H7 (cell line): ENCODE results near the gene GABBR2. TPM values are rescaled to one million over a fixed set of nuclear protein-coding genes. Genes with fewer than 3 reads are reported as not detected.
"Not testable (repeated sequence)": the region's sequence is repeated elsewhere in the genome, so short reads cannot be mapped to it uniquely, and the experiment has no call there.

Experiments used
- DNase-seq: peaks from one replicate; pipeline ENCODE4 v3.0.0; 2012
- H3K27me3 ChIP-seq: 2 replicates; pipeline ENCODE4 v1.6.0; 2011; ENCODE audit warnings: mild to moderate bottlenecking, low read length; ENCODE audit not compliant: control insufficient read depth, insufficient read depth
- H3K36me3 ChIP-seq: replicated peaks from 2 replicates; pipeline ENCODE4 v1.5.1; 2011; ENCODE audit warnings: low read length; ENCODE audit not compliant: control insufficient read depth, insufficient read depth
- H3K4me3 ChIP-seq: 2 replicates; pipeline ENCODE4 v1.5.1; 2011; ENCODE audit warnings: low read depth, mild to moderate bottlenecking, control low read depth, low read length, moderate library complexity; ENCODE audit not compliant: insufficient read depth
- total RNA-seq: library from RNA; depleted of rRNA; stranded (reverse); fragments of >200 nt; shearing (Covaris generic); gene quantifications from 2 replicates; pipeline ENCODE4 v1.2.3, GENCODE V29; 2014

The GABBR2 gene
- total RNA-seq, 1 experiment from 2014 or later = 0.66 TPM

DNA sequence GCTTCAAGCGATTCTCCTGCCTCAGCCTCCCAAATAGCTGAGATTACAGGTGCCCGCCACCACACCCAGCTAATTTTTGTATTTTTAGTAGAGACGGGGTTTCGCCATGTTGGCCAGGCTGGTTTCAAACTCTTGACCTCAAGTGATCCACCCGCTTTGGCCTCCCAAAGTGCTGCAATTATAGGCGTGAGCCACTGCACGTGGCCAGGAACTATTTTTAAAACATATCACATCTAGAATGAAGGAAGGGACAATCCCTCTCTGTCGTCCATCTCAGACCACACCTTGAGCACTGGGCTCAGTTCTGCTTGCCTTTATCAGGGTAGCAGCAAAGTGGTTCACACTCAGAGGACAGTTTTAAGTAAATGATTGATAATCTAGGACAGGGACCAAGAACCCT, 207.5 kb downstream of the GABBR2 start:
- H3K36me3 ChIP-seq, H3K27me3 ChIP-seq, DNase-seq, H3K4me3 ChIP-seq: not testable (repeated sequence)

DNA sequence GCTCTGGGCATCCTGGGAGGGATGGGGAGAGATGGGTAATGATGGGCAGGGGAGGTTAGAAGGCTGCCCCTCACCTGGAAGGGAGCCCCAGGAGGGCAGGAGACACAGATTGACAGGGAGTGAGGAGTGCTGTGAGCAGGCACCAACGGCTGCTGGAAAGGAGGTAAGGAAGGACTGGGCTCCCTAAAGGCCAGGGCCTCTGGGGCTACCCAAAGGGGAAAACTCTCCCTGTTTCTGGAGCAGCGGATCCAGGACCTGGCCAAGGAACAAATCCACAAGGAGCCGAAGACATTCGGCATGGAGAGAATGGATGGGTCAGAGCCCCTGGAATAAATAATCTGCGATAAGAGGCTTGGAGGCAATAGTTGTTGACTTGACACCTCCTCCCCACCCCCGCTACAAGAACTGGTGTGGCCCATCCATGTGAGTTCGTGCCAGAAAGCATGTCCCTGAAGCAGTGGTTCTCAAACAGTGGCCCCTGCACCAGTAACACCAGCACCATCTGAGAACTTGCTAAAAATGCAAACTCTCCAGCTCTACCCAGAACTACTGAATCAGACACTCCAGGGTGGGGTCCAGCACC, 208.3 kb downstream of the GABBR2 start:
- no peak for DNase-seq
- no peaks in the 10 kb centered on the region for H3K36me3 ChIP-seq
- H3K4me3 ChIP-seq = no peak overlapping the region

DNA sequence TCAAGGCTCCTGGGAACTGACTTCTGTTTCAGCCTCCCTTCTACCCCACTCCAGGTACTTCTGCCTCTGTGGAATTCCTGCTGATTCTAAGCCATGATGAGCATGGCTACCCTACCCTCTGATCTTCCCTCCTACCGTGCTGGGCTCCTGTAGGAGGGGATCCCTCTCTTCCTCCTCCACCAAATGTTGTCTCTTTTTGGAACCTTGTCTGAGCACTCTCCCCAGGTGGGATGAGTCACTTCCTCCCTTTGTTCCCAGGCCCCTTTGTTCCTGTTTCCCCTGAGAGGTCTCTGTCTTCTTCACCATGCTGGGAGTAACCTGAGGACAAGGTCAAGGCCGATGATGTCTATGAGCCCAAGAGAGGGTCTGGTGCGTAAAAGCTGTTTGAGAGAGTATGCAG, 213.2 kb downstream of the GABBR2 start:
- DNase-seq = peak; percentile 34
- Histone ChIP-seq H3K4me3 (no peak overlapping the region), H3K27me3 (no peaks in the 10 kb centered on the region), H3K36me3 (no peaks in the 10 kb centered on the region)

More for the DNA sequence above, 208.3 kb downstream of the GABBR2 start:
- H3K27me3 ChIP-seq = no peaks in the 10 kb centered on the region; the same call in 1 of the 2 replicates

DNA sequence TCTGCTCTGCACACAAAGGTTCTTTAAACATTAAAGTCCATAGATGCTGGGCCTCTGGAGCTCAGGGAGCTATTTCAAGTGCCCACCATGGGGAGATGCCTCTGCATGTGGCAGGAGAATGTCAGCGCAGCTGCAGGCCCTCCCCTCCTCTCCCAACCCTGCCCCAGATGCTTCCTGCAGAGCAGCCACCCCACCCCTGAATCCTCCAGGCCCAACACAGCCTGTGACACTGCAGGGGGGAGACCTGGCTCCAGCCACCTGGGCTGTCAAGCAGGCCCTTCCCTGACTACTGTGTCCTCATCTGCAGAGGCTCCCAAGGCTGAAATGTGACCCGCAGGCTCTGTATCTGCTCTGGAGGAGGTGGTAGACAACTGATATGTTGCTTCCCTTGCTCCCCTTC, 213.9 kb downstream of the GABBR2 start:
- Histone ChIP-seq H3K36me3 (no peaks in the 10 kb centered on the region), H3K4me3 (no peak overlapping the region), H3K27me3 (no peaks in the 10 kb centered on the region)
- DNase-seq = no peak

DNA sequence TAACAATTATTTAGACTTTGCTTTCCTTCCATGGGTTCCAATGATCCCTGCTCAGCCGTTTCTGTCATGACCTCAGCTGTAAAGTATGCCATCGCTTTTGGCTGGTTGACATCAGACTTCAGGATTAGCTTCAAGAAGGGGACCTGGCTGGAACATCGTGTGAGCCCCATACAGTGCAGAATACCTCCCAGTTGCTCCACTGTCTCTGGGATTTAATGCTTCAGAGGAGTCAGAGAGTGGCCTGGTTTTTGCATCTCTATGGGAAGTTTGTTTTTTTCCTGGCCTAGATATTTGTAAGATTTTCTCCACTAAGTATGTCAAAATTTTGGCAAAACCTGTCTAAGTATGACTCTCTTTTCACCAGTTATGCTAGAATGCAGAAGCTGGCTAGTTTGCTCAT, 216.9 kb downstream of the GABBR2 start:
- DNase-seq = no peak
- Histone ChIP-seq H3K36me3 (no peaks in the 10 kb centered on the region), H3K27me3 (no peaks in the 10 kb centered on the region)

DNA sequence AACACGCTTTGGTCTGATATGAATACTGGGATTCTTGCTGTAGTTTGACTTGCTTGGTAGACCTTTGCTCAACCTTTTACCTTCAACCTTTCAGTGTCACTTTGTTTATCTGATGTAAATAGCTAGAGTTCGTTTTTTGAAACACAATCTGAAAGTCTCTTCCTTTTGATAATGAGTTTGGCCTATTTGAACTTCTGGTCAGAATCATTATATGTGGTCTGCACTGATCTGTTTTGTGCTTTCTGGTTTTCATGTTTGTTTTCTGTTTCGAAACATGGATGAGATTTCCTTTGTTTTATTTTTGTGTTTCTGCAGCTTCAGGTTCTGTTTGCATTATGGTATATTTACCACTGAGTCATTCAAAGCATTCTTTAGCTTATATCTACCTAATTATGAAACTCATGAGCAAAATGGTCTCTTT, 217.5 kb downstream of the GABBR2 start:
- Histone ChIP-seq H3K27me3 (no peaks in the 10 kb centered on the region), H3K4me3 (no peak overlapping the region), H3K36me3 (no peaks in the 10 kb centered on the region)
- DNase-seq = no peak

More for the DNA sequence above, 216.9 kb downstream of the GABBR2 start:
- H3K4me3 ChIP-seq = no peak overlapping the region

DNA sequence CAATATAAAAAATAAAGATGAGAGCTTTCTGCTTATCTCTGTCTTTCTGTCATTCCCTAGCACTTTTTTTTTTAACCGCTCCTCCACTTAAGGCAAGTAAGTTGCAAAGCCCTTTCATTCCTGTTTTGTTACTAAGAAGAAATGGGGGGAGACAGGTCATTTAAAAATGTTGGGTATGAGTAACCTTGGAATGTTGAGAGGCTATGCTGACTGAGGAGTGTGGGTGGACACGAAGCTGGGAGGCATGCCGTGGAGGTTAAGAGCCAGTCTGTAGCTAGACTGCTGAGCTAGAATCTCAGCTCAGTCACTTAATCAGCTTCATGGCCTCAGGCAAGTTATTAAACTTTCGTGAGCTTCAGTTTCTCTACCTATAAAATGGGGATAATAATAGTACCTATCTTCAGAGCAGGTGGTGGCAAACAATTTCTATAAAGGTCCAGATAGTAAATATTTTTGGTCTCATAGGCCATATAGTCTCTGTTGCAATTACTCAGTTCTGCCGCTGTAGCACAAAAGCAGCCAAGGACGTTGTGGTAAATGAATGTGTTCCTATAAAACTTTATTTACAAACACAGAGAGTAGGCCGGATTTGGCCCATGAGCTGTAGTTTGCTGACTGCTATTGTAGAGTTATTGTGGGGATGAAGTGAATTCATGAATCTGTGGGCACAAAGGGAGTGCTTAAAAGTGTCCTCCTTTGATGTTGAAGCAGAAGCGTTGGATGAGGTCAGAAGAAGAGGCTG, 220.0 kb downstream of the GABBR2 start:
- no peak for DNase-seq
- no peaks in the 10 kb centered on the region for H3K27me3 ChIP-seq
- no peak overlapping the region for H3K4me3 ChIP-seq
- H3K36me3 ChIP-seq = no peaks in the 10 kb centered on the region

DNA sequence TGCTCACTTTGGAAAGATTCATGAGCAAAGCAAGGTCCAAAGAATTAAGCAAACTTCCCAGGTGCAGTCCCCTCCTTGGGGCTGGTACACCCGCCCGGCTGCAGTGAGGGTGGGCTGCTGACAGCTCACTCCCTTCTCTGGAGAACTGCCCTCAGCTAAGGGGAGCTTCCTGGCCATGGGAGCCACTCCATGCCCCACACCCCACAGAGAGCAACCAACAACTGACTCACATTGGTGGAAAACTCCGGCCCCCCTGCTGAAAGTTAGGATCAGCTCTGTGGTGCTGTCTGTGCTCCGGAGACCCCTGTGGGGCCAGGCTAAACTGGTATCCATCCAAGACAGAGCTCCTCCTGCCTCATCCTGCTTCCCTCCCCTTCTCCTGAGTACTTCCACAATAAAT, 223.0 kb downstream of the GABBR2 start:
- H3K4me3 ChIP-seq = no peak overlapping the region
- no peaks in the 10 kb centered on the region for H3K27me3 ChIP-seq
- no peaks in the 10 kb centered on the region for H3K36me3 ChIP-seq

DNA sequence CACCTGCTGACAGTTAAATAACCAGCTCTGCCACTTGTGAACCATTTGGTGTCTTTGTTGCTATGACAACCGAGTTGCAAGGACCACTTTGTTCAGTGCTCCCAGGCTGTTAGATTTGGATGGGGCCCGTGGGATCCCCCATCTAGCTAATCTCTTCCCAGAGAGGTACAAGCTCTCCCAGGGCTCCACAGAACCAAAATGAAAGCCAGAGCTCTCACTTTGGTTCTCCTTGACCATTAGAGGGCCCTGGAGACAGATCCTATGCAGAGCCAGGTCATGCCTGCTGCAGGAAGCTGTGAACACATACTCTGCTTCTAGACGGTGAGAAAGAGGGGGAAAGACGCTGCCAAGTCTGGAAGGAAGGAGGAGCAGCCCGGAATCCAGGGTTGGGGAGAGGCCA, 224.6 kb downstream of the GABBR2 start:
- no peaks in the 10 kb centered on the region for H3K36me3 ChIP-seq
- H3K27me3 ChIP-seq = no peaks in the 10 kb centered on the region
- no peak for DNase-seq
- no peak overlapping the region for H3K4me3 ChIP-seq

More for the DNA sequence above, 223.0 kb downstream of the GABBR2 start:
- DNase-seq = no peak

DNA sequence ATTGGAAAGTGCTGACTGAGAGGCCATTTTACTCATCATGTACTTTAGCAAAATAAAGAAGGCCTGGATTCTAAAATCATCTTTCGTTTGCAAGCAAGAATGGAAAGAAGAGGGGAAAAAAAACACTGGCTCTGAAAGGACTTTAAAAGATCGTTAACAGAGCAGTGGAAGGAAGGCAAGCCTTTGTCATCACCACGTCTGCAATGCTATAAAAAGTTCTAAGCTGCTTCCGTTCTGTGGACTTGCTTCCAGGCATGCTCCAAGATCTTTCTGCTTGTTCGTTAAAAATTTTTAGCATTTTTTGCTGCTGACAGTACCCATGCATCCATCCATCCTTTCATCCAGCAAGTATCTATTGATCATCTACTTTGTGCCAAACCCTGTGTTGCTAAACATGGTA, 226.5 kb downstream of the GABBR2 start:
- no peak overlapping the region for H3K4me3 ChIP-seq
- no peaks in the 10 kb centered on the region for H3K27me3 ChIP-seq
- no peak for DNase-seq
- H3K36me3 ChIP-seq = no peaks in the 10 kb centered on the region

DNA sequence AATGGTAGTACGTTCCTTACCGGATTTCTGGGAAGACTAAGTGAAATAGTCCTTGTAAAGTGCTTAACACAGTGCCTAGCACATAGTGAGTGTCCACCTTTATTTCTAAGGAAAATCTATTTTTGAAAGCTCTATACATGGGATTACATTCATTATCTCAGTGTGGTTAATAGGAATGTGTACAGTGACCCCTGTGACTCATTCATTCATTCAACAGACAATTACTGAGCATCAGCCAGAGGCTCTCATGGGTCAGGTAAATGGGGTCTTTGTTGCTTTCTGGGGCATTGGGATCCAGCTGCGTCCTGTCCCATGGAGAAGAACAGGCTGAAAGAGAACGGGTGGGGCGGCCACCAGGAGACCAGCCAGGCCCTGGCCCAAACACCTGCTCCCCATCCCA, 227.1 kb downstream of the GABBR2 start:
- no peaks in the 10 kb centered on the region for H3K27me3 ChIP-seq
- no peak overlapping the region for H3K4me3 ChIP-seq
- no peak for DNase-seq
- H3K36me3 ChIP-seq = no peaks in the 10 kb centered on the region

DNA sequence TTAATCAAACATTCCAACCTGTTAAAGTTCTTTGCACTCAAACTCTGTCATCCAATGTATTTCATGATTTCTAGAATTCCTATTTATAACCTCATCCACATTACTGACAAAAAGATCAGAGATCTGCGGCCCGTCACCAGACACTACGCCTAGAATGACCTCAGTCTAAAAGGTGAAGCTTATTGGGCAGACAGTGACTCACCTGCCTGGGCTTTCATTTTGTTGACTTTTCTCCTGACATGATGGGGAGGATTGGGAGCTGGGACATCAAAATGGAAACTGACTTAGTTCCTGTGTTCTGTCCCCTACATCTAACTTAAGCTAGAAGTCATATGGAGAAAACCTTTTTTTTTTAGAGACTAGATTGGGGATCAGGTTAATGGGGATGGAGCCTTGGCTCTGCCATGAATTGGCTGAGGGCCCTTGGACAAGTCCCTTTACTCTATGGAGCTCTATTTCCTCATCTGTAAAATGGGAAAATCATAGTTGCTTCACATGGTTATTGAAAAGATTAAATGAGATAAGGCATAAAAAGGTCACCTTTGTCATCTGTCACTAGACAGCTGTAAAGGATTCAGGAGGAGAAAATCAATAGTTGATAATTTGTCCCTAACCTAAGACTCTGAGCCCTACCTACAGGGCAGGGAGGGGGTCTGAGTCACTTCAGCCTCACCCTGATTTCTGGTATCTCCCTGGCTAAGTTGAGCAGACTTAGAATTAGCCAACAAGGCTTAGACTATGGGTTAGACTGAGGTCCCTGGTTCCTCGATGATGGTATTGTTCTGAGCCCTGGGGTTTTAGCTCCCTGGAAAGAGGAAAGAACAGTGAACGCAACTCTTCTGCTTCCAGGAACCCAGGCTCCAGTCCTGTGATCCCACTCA, 228.5 kb downstream of the GABBR2 start:
- H3K4me3 ChIP-seq = no peak overlapping the region
- no peak for DNase-seq
- H3K27me3 ChIP-seq = no peaks in the 10 kb centered on the region
- H3K36me3 ChIP-seq = no peaks in the 10 kb centered on the region

DNA sequence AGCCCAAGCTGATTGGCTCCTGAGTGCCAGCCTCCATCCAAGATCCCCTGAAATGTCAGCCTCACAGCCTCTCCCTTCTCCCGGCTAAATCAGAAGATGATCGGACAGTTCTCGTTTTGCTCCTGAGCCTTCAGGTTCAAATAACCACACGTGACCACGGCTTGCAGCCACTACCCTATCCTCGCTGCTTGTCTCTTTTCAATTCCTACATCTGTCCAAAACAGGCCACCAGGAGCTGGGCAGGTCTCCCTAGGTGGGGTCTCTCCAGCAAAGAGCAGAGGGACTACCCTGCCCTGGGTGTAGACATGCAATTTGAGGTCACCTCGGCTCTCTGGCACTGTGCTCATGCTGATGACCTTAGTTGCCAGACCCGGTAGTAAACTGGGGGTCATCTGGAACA, 229.3 kb downstream of the GABBR2 start:
- Histone ChIP-seq H3K36me3 (no peaks in the 10 kb centered on the region), H3K4me3 (no peak overlapping the region), H3K27me3 (no peaks in the 10 kb centered on the region)
- DNase-seq = no peak

DNA sequence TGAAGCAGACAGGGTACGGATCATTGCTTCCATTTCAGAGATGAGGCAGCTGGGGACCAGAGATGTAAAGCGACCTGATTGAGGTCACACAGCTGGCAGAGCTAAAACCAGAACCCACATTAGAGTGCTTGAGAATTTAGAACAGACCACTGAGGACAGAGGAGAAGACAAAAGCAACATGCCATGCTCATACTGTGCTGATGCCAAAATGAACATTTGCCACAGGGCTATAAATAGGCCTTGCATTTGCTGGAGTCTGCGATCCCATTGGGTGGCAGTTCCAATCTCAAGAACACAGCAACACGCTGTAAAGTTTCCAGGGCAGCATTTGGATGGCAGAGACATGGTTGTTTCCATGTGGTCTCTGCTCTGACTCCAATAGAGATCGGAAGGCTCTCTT, 230.9 kb downstream of the GABBR2 start:
- H3K4me3 ChIP-seq = no peak overlapping the region
- no peak for DNase-seq
- no peaks in the 10 kb centered on the region for H3K36me3 ChIP-seq
- H3K27me3 ChIP-seq = no peaks in the 10 kb centered on the region

DNA sequence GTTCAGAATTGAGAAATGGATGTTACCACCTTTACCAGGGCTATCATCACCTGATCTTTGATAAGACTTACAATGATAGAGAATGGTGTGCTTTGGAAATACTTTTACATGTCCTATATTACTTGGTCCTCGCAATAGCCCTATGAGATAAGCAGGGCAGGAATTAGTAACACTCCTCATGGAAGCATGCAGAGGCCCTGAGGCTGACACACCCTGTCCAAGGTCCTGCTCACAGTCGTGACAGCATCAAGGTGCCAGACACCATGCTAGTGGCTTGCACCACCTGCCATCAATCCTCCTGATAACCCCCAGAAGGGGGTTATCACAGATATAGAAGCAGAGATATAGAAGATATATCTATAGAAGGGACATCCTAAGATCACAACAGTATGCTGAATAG, 236.5 kb downstream of the GABBR2 start:
- Histone ChIP-seq H3K27me3 (no peaks in the 10 kb centered on the region), H3K4me3 (no peak overlapping the region), H3K36me3 (no peaks in the 10 kb centered on the region)
- no peak for DNase-seq
